Mucosa of descending colon (tissue), 3 donors: ENCODE results near the gene GALNT10. TPM values are rescaled to one million over a fixed set of nuclear protein-coding genes. Genes with fewer than 3 reads are reported as not detected.
A peak's percentile ranks its signal among the peaks of the same experiment; 100 is the strongest.

Experiments used
- ATAC-seq: fragments of 200-7000 bp; cut with Tn5 transposase; one replicate; pipeline ENCODE4 v1.9.1; 2020; ENCODE audit warnings: mild to moderate bottlenecking, moderate library complexity
- DNase-seq, 3 donors: peaks; one replicate each; pipeline ENCODE4 v3.0.0-alpha.2; 2020
- H3K36me3 ChIP-seq: fragments of 200-600 bp; one replicate; pipeline ENCODE4 v1.8.0; 2021; ENCODE audit warnings: low read depth, mild to moderate bottlenecking
- H3K4me1 ChIP-seq: fragments of 200-600 bp; one replicate; pipeline ENCODE4 v1.8.0; 2021; ENCODE audit warnings: low read depth, mild to moderate bottlenecking
- H3K4me3 ChIP-seq: fragments of 200-600 bp; one replicate; pipeline ENCODE4 v1.8.0; 2021; ENCODE audit warnings: mild to moderate bottlenecking
- H3K9me3 ChIP-seq: fragments of 200-600 bp; one replicate; pipeline ENCODE4 v1.8.0; 2021; ENCODE audit warnings: mild to moderate bottlenecking
- CTCF ChIP-seq: fragments of 200-600 bp; IDR thresholded peaks from one replicate; pipeline ENCODE4 v1.8.0; 2022; ENCODE audit warnings: antibody characterized with exemption, mild to moderate bottlenecking
- intact Hi-C, 2 donors: fragments of 100-400 bp; cut with DNase I in 1 of 2; cut with micrococcal nuclease in 1 of 2; formaldehyde crosslinking; loops; one replicate each; pipeline versions ENCODE4 v1.11.0 to v1.11.1; 2022; cut with DNase I, micrococcal nuclease
- total RNA-seq, 3 donors: library from RNA; stranded (reverse); fragmentation: NEBNext Ultra II Directional in 2 of 3; extraction: Animal tissue kit (Norgen Biotek cat#: 25700) in 2 of 3; gene quantifications; one replicate each; pipeline versions ENCODE4 v1.2.1 to v1.2.4, GENCODE V29; 2021 to 2023
- donor health status: DM: no; HTN: no; CAD: no; lungs with moderate emphysema.
- donor health status: DM: no; HTN: no; CAD: no.
- donor health status: DM: no; HTN: yes; CAD: no.

GALNT10 gene
- total RNA-seq, 3 donors from 2014 or later = 38.5 to 51.5 (median 41.4) TPM

DNA sequence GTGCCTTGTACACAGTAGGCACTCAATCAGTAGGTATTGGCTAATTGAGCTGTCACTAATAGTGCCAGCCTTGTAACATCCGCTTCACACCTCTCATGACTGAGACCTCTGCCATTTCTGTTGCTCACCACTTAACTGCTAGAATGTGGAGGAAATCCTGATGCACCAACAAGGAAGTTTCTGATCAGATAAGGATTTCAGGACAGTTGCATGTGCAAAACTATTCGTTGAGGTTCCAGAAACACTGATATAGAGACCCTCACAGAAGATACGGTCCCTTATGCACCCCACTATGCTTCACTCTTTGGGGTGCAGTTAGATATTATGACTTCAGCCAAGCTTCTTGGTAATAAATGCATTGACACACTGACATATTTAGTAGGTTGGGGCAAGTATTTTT is 266.0 kb downstream of the GALNT10 start:
- ATAC-seq = no peak
- H3K36me3 ChIP-seq = no peaks in the 10 kb centered on the region
- DNase-seq = no peak

GRCh38 chr5:154459015-154459414 is 268.5 kb downstream of the GALNT10 start:
- ATAC-seq (no peak), DNase-seq (no peak)
- intact Hi-C loops = no loop called here
- Histone ChIP-seq H3K36me3 (no peaks in the 10 kb centered on the region), H3K9me3 (no peaks in the 10 kb centered on the region), H3K4me3 (no peak overlapping the region), H3K4me1 (no peaks in the 10 kb centered on the region)
- TF ChIP-seq CTCF = no peak

More for the DNA sequence above, 266.0 kb downstream of the GALNT10 start:
- H3K4me1 ChIP-seq = no peaks in the 10 kb centered on the region
- H3K9me3 ChIP-seq = no peaks in the 10 kb centered on the region
- intact Hi-C loops = no loop called here
- no peak for TF ChIP-seq CTCF
- H3K4me3 ChIP-seq = no peak overlapping the region

DNA sequence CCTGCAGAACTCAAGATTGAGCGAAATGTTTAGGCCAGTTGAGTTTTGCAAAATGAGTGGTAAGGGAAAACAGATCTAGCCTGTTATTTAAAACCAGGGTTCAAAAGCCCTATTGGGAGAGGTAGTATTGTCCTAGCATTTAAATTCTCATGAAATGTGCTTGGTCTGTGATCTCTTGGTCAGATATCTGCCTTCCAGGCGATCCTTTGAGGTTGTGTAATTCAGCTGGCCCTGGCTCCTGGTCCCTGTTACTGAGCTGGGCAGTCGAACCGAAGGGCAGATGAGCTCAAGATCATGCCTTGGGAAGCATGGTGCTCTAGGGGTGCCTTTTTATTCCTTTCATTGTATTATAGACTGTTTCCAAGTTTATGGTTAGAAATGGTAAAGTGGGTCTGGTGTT is 269.6 kb downstream of the GALNT10 start:
- H3K36me3 ChIP-seq = no peaks in the 10 kb centered on the region
- no peak overlapping the region for H3K4me3 ChIP-seq
- ATAC-seq = no peak
- no peak for TF ChIP-seq CTCF
- no peaks in the 10 kb centered on the region for H3K4me1 ChIP-seq
- DNase-seq = no peak
- intact Hi-C loops = no loop called here
- H3K9me3 ChIP-seq = no peaks in the 10 kb centered on the region

DNA sequence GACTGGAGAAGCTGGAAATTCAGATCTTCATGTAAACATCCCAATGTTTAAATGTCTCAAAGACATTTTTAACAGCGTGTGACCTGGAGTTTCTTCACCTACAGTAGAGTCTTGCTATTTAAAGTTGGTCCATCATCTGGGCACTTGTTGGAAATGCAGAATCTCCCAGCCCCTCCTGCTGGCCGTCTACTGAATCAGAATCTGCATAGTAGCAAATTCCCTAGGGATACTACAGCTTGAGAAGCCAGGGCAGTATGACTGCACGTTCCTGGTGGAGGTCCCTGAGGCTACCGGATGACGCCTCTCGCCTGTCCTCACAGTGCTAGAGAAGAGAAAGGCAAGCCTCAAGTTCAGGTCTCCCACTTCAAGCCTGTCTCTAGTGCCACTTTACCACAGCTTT is 271.0 kb downstream of the GALNT10 start:
- no peak for ATAC-seq
- no peaks in the 10 kb centered on the region for H3K36me3 ChIP-seq
- H3K4me1 ChIP-seq = no peaks in the 10 kb centered on the region
- intact Hi-C loops = no loop called here
- no peak overlapping the region for H3K4me3 ChIP-seq
- DNase-seq = no peak
- H3K9me3 ChIP-seq = no peaks in the 10 kb centered on the region
- no peak for TF ChIP-seq CTCF

DNA sequence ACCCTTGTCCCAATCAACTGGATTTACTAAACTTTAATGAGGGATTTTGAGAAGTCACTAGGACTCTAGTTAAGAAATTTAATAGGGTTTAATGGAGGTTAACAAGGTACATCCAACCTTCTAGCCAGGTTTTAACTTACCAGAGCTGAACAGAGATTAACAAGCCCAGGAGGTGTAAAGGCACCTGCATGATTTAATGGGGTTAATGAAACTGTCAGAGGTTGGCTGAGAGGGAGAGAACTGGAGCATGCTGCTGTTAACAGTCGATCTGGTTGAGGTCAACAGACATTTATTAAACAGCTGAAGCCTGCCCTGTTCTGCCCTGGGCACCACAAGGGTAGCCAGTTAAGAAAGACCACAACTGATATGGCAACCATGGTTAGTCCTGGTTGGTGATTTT is 273.9 kb downstream of the GALNT10 start:
- ATAC-seq (no peak), DNase-seq (no peak)
- Histone ChIP-seq H3K36me3 (no peaks in the 10 kb centered on the region), H3K4me1 (no peaks in the 10 kb centered on the region), H3K9me3 (no peaks in the 10 kb centered on the region), H3K4me3 (no peak overlapping the region)
- no peak for TF ChIP-seq CTCF
- intact Hi-C loops = no loop called here

GRCh38 chr5:154465169-154465568 is 274.6 kb downstream of the GALNT10 start:
- H3K9me3 ChIP-seq = no peaks in the 10 kb centered on the region
- no peak for TF ChIP-seq CTCF
- DNase-seq = no peak

More at GRCh38 chr5:154465169-154465568, 274.6 kb downstream of the GALNT10 start:
- Histone ChIP-seq H3K4me1 (no peaks in the 10 kb centered on the region), H3K36me3 (no peaks in the 10 kb centered on the region), H3K4me3 (no peak overlapping the region)
- ATAC-seq = peak; percentile 18
- intact Hi-C loops = loop anchor here in 1 of 2 donors (5.0 kb wide), 1 partner anchor 142 kb away; no protein-coding TSS in a partner anchor
